ENCODE data around the gene DGKI.

DNA sequence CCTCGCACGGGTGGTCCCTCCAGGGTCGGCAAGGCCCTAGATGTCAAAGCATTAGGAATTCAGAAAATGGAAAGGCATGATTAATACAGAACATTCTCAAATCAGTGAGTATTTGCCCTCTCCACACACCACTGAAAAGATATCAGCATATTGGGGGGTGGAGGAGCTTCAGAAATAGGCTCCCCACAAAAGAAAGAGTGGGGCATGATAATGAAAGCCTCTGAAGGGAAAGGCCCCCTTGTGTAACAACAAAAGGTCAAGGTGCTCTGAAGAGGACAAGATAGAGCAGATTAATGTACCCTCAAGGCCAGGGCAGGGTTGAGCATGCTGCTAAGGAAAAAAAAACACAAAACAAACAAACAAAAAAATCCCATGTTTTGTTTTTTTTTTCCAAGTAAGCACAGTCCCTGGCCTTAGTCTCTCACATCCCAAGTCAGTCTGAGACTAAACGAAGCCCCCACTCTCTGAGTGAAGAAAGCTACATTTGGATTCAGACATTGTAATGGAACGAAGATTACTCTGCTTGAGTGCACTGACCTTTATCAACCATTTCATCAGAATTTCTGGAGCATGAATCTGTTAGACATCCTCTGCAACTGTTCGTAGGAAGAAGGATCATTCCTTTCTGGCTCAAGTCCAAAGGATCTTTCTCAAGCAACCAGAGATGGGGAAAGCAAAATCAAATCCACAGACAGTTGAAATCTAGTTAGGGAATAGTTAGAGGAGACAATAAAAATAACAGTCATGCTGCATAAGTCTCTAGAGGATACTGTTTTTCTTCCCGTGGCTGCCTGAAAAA lies 27.4 kb upstream of the DGKI start:
- TF ChIP-seq, protein P1, sequence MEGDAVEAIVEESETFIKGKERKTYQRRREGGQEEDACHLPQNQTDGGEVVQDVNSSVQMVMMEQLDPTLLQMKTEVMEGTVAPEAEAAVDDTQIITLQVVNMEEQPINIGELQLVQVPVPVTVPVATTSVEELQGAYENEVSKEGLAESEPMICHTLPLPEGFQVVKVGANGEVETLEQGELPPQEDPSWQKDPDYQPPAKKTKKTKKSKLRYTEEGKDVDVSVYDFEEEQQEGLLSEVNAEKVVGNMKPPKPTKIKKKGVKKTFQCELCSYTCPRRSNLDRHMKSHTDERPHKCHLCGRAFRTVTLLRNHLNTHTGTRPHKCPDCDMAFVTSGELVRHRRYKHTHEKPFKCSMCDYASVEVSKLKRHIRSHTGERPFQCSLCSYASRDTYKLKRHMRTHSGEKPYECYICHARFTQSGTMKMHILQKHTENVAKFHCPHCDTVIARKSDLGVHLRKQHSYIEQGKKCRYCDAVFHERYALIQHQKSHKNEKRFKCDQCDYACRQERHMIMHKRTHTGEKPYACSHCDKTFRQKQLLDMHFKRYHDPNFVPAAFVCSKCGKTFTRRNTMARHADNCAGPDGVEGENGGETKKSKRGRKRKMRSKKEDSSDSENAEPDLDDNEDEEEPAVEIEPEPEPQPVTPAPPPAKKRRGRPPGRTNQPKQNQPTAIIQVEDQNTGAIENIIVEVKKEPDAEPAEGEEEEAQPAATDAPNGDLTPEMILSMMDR (IDR thresholded peaks at IDR 0.05): no peak
- TF ChIP-seq POLR2A (IDR thresholded peaks at IDR 0.05): no peak
